ENCODE results near the gene HSPBP1. TPM values are rescaled to one million over a fixed set of nuclear protein-coding genes. Genes with fewer than 3 reads are reported as not detected.

HSPBP1 gene
- total and polyA plus RNA-seq, 9 of the 15 experiments (the other 6 are each of a cell fraction or from before 2014, with no cell fraction given): 0.83 to 81.3 (median 21.8) TPM

DNA sequence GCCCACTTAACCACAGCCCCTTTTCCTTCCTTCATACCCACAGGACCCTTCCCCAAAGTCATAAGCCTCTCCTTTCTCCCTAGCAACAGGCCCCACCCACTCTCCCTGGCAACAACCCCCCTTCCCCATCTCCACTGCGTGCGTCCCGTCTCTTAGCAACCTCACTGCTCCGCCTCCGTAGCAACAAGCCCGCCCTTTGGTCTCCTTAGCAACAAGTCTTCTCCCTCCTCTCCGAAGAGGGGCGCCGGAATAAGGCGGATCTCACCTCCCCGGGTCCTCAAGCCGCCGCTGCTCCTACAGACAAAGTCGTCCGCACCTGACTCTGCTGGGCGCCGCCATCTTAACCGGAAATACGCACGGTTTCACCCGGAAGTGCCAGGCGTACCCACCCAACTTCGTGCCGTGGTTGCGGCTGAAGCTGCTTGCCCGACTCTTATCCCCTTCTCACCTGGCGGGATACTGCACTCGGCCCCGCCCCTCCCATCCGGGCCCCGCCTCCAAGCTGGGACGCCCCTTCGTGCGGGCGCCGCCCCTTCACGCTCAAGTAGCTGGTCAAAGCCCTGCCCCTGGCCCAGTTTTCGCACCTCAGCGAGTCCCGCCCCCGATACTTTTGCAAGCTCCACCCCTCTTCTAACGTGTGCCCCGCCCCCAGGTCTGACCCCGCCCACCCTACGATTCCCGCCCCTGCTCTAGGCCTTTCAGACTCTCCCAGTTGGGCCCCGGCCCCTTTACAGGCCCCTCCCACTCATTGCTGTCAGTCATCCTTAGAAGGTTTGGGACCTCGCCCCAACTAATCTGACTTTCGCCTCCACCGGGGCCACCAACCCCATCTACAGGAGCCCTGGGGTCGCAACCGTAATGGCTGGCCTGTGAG is at the start of gene HSPBP1 (continued):
- TF ChIP-seq ETS1 (conservative IDR thresholded peaks at IDR 0.05; ENCODE audit: control insufficient read depth, low read depth, low read length) (peak; percentile 82), ZNF583 (CRISPR knock-in tag; IDR thresholded peaks at IDR 0.05) (no peak), NRF1 (conservative IDR thresholded peaks at IDR 0.05 in 1 of 2, IDR thresholded peaks at IDR 0.05 in 1 of 2) (peak; percentile 9 to 48; a peak in 3 of 4 replicates), ESRRA (IDR thresholded peaks at IDR 0.05; ENCODE audit: borderline replicate concordance, low read depth) (peak; percentile 86), SMC3 (conservative IDR thresholded peaks at IDR 0.05; ENCODE audit: insufficient read depth, low read depth, low read length) (no peak), HNRNPL (IDR thresholded peaks at IDR 0.05; ENCODE audit: low read depth, low read length) (no peak), TFAP4 (CRISPR knock-in tag; IDR thresholded peaks at IDR 0.05; ENCODE audit: borderline replicate concordance) (peak; percentile 92), EP400 (IDR thresholded peaks at IDR 0.05) (peak; percentile 80), DLX4 (CRISPR knock-in tag; IDR thresholded peaks at IDR 0.05) (no peak), PYGO2 (tag; IDR thresholded peaks at IDR 0.05) (no peak), POLR2AphosphoS5 (IDR thresholded peaks at IDR 0.05; ENCODE audit: control insufficient read depth, insufficient read depth, low read depth, low read length) (no peak), TBL1XR1 (IDR thresholded peaks at IDR 0.05; ENCODE audit: low read length in 2 of 2) (peak in 1 of 2 experiments; percentile 27; a peak in 1 of 4 replicates), GTF2A2 (tag; IDR thresholded peaks at IDR 0.05) (no peak), SNIP1 (IDR thresholded peaks at IDR 0.05; ENCODE audit: low read depth) (no peak), ZNF24 (IDR thresholded peaks at IDR 0.05) (no peak)
- TF ChIP-seq, protein P1, sequence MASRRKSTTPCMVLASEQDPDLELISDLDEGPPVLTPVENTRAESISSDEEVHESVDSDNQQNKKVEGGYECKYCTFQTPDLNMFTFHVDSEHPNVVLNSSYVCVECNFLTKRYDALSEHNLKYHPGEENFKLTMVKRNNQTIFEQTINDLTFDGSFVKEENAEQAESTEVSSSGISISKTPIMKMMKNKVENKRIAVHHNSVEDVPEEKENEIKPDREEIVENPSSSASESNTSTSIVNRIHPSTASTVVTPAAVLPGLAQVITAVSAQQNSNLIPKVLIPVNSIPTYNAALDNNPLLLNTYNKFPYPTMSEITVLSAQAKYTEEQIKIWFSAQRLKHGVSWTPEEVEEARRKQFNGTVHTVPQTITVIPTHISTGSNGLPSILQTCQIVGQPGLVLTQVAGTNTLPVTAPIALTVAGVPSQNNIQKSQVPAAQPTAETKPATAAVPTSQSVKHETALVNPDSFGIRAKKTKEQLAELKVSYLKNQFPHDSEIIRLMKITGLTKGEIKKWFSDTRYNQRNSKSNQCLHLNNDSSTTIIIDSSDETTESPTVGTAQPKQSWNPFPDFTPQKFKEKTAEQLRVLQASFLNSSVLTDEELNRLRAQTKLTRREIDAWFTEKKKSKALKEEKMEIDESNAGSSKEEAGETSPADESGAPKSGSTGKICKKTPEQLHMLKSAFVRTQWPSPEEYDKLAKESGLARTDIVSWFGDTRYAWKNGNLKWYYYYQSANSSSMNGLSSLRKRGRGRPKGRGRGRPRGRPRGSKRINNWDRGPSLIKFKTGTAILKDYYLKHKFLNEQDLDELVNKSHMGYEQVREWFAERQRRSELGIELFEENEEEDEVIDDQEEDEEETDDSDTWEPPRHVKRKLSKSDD (conservative IDR thresholded peaks at IDR 0.05; ENCODE audit: low read length): no peak
- TF ChIP-seq, protein P2, sequence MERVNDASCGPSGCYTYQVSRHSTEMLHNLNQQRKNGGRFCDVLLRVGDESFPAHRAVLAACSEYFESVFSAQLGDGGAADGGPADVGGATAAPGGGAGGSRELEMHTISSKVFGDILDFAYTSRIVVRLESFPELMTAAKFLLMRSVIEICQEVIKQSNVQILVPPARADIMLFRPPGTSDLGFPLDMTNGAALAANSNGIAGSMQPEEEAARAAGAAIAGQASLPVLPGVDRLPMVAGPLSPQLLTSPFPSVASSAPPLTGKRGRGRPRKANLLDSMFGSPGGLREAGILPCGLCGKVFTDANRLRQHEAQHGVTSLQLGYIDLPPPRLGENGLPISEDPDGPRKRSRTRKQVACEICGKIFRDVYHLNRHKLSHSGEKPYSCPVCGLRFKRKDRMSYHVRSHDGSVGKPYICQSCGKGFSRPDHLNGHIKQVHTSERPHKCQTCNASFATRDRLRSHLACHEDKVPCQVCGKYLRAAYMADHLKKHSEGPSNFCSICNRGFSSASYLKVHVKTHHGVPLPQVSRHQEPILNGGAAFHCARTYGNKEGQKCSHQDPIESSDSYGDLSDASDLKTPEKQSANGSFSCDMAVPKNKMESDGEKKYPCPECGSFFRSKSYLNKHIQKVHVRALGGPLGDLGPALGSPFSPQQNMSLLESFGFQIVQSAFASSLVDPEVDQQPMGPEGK (CRISPR knock-in tag; IDR thresholded peaks at IDR 0.05; ENCODE audit: borderline replicate concordance): no peak
